GM18870 (cell line): ENCODE results near the gene ARHGAP42.
A peak's percentile ranks its signal among the peaks of the same experiment; 100 is the strongest.
"Not testable (repeated sequence)": the region's sequence is repeated elsewhere in the genome, so short reads cannot be mapped to it uniquely, and the experiment has no call there.

Experiments used
- ATAC-seq: cut with Tn5 transposase; IDR thresholded peaks from one replicate; pipeline ENCODE4 v1.9.1; 2021; ENCODE audit warnings: moderate library complexity; ENCODE audit not compliant: unreplicated experiment

The ARHGAP42 gene

DNA sequence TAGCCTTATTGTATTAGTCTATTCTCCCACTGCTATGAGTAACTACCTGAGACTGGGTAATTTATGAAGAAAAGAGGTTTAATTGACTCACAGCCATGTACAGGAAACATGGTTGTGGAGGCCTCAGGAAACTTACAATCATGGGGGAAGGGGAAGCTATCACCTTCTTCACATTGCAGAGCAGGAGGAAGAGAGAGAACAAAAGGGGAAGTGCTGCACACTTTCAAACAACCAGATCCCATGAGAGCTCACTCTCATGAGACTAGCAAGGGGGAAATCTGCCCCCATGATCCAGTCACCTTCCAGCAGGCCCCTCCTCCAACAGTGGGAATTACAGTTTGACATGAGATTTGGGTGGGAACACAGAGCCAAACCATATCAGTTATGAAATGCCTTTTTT lies 179.4 kb downstream of the ARHGAP42 start:
- no peak for ATAC-seq

DNA sequence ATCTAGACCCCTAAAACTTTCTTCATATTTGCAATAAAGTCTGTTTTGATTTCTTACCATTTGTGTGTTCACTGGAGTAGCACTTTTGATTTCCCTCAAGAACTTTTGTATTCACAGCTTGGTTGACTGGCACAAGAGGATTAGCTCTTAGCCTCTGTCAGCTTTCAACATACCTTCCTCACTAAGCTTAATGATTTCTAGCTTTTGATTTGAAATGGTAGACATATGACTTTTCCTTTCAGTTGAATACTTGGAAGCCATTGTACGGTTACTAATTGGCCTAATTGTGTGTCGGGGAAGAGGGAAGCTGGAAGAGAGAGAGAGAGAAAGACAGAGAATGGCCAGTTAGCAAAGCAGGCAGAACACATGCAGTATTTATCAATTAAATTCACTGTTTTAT lies 180.5 kb downstream of the ARHGAP42 start:
- no peak for ATAC-seq

- ATAC-seq: no peak
These were observed 182.2 kb downstream of the ARHGAP42 start for GRCh38 chr11:100869328-100869727.

GRCh38 chr11:100870138-100870537 lies 183.1 kb downstream of the ARHGAP42 start:
- ATAC-seq: no peak

- ATAC-seq: no peak
These were observed 186.1 kb downstream of the ARHGAP42 start for GRCh38 chr11:100872951-100873740.

DNA sequence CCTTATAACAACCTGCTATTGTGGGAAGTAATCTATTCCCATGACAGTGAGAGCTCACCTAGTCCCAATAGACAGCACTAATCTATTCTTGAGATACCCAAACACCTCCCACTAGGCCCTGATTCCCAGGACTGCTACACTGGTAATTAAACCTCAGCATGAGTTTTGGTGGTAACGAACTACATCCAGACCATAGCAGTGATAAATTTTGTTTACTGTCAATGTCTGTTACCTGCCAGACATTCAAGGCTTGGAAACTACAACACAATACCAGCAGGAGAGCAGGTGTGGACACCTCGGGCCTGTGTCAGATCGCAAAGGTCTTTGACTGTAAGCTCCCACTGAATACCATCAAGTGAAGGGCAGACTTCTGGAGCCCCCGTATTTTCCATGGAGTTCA lies 187.1 kb downstream of the ARHGAP42 start:
- no peak for ATAC-seq

- ATAC-seq: no peak
These were observed 188.4 kb downstream of the ARHGAP42 start for GRCh38 chr11:100875521-100875869.

DNA sequence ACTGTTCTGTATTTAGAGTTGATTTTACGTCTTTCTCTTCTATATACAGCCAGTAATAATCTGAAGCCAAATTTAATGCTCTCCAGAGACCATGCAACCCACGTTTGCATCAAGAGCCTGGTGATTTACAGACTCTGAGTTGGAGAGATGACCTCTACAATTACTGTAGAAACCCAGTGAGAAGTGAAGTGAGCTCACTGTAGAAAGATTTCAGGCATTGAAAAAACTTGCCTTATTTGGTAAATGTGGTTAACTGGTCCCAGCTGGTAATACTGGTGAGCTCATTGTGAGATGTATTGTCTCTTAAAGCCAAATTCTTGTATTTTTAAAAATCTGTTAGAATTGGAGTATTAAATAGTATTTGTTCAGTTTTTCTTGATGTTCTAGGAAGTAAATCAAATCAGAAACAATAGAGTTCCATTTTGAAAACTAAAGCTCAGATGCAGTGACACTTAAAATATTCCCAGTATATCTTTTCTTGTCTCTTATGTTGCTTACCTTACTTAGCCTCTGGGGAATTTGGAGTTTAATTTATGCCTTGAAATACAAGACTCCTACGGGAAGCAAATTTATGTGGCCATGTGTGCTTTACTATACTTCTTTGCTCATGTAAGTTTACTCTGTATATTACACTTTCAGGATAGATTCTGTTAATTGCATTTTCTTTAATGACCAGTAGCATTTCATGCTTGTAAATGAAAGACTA lies 189.9 kb downstream of the ARHGAP42 start:
- ATAC-seq: peak; percentile 85

- no peak for ATAC-seq
These were observed 191.4 kb downstream of the ARHGAP42 start for GRCh38 chr11:100878474-100878873.

DNA sequence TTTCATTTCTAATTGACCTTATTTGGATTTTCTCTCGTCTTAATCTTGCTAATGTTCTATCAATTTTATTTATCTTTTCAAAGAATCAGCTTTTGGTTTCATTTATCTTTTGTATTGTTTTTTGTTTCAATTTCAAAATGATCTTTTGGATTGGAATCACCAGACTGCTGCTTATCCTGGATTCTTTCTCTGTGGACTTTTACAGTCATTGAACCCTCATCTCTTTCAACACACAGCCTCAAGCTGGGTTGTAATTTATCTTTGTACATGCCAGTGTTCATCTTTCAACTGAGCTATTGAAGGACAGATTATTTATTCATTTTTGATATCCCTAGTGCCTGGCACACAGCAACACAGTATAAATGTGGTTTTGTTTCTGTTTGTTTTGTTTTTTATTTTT lies 195.9 kb downstream of the ARHGAP42 start:
- no peak for ATAC-seq

DNA sequence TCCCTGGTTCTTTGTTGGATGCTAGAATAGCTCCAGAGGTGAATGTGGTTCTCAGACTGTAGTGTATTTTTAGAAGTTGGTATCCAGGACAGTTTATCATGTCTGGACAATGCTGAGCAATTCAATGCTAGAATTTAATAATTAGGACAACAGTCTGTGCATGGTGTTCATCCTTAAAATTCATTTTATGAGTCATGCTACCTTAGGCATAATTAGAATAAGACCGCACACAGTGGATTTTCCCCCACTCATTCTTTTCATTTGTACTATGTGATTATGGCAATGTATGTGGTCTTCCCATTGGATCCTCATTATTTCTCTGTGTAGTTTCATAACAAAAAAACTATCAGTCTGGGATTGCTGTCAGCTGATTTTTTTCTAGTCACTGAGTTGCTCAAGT lies 196.7 kb downstream of the ARHGAP42 start:
- no peak for ATAC-seq

GRCh38 chr11:100887659-100888058 lies 200.6 kb downstream of the ARHGAP42 start:
- ATAC-seq: no peak

DNA sequence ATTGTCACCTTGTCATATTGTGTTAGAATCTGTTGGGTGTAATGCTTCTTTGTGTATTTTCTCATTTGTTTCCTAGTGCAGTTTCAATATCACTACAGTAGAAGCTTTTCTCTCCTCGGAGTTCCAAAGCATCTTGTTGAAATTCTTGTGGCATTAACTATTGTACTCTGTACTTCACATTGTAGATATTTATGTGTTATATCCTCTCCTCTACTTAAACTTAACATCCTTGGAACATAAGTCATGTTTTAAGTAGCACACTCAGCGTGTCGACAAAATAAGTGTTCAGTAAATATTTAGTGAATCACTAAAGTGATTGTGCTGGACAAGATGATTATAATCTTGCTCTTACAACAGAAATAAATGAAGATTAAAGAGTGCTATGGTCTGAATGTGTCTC lies 201.7 kb downstream of the ARHGAP42 start:
- ATAC-seq: no peak

GRCh38 chr11:100889758-100890157 lies 202.7 kb downstream of the ARHGAP42 start:
- ATAC-seq: no peak

- ATAC-seq: no peak
These were observed 203.7 kb downstream of the ARHGAP42 start for GRCh38 chr11:100890789-100891188.

- ATAC-seq: no peak
These were observed 205.8 kb downstream of the ARHGAP42 start for GRCh38 chr11:100892886-100893285.

- ATAC-seq: no peak
These were observed 208.4 kb downstream of the ARHGAP42 start for GRCh38 chr11:100895449-100895848.

DNA sequence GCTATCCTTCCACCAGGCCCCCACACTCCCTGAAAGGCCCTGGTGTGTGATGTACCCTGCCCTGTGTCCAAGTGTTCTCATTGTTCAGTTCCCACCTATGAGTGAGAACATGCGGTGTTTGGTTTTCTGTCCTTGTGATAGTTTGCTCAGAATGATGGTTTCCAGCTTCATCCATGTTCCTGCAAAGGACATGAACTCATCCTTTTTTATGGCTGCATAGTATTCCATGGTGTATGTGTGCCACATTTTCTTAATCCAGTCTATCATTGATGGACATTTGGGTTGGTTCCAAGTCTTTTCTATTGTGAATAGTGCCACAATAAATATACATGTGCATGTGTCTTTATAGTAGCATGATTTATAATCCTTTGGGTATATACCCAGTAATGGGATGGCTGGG lies 208.9 kb downstream of the ARHGAP42 start:
- ATAC-seq: not testable (repeated sequence)

DNA sequence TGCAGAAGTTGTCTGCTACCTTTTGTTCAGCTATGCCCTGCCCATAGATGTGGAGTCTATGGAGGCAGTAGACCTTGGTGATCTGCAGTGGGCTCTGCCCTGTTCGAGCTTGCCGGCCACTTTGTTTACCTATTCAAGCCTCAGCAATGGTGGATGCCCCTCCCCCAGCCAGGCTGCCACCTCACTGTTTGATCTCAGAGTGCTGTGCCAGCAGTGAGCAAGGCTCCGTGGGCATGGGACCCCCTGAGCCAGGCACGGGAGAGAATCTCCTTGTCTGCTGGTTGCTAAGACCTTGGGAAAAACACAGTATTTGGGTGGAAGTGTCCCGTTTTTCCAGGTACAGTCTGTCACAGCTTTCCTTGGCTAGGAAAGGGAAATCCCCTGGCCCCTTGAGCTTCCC lies 214.4 kb downstream of the ARHGAP42 start:
- not testable (repeated sequence) for ATAC-seq

GRCh38 chr11:100902454-100903141 lies 215.5 kb downstream of the ARHGAP42 start:
- no peak for ATAC-seq

DNA sequence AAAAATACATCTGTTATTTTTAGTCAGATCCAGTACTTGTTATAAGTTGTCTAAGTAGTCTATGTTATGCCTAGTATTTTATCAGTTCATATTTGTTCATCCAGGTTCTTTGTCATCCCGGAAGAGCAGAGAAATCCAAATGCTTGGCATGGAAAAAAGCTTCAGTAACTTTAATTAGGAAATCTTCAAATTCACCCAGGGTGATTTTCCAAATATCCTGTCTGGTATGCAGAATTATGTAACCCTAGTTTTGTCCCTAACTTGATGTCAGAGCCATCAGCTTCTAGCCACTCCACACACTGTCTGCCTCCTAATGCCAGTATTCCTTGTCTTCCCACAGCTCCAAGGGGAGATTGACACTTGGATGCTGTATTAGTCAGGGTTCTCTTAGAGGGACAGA lies 216.2 kb downstream of the ARHGAP42 start:
- ATAC-seq: no peak

DNA sequence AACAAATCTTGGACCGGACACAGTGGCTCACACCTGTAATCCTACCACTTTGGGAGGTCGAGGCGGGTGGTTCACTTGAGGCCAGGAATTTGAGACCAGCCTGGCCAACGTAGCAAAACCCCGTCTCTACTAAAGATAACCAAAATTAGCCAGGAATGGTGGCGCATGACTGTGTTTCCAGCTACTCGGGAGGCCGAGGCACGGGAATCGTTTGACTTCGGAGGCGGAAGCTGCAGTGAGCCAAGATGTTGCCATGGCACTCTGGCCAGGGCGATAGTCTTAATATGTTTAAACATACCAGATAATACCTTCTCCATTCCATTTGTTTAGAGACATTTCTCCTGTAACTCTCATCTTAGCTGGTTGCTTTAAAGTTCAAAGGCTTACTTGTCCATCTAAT lies 218.6 kb downstream of the ARHGAP42 start:
- ATAC-seq: no peak
